Liver (tissue), 9 donors: Measurements from ENCODE around the gene ESPN. TPM values are rescaled to one million over a fixed set of nuclear protein-coding genes. Genes with fewer than 3 reads are reported as not detected.
A peak's percentile ranks its signal among the peaks of the same experiment; 100 is the strongest.

Source experiments
- DNase-seq: peaks from one replicate; pipeline ENCODE4 v3.0.0-alpha.2; 2017; ENCODE audit warnings: low spot score
- H3K27ac ChIP-seq, 2 donors: one replicate each; pipeline ENCODE4 v1.7.0; 2013; ENCODE audit warnings: inconsistent platforms in 2 of 2, low read length in 2 of 2, control low read depth in 1 of 2, low read depth in 1 of 2, mild to moderate bottlenecking in 1 of 2
- H3K27me3 ChIP-seq, 4 donors: one replicate each; pipeline versions ENCODE4 v1.6.1 to v1.7.0; 2013; ENCODE audit warnings: low read length in 3 of 4, inconsistent platforms in 1 of 4, mild to moderate bottlenecking in 1 of 4, moderate library complexity in 1 of 4; ENCODE audit not compliant: control insufficient read depth in 4 of 4, insufficient read depth in 4 of 4
- H3K36me3 ChIP-seq, 4 donors: one replicate each; pipeline versions ENCODE4 v1.6.1 to v1.7.0; 2013; ENCODE audit warnings: low read length in 3 of 4, mild to moderate bottlenecking in 3 of 4, low read depth in 1 of 4, moderate library complexity in 1 of 4; ENCODE audit not compliant: control insufficient read depth in 4 of 4, insufficient read depth in 3 of 4
- H3K4me1 ChIP-seq, 4 donors: one replicate each; pipeline versions ENCODE4 v1.6.1 to v1.7.0; 2013; ENCODE audit warnings: low read length in 3 of 4, mild to moderate bottlenecking in 3 of 4, moderate library complexity in 1 of 4; ENCODE audit not compliant: control insufficient read depth in 4 of 4, insufficient read depth in 4 of 4
- H3K4me3 ChIP-seq, 3 donors: one replicate each; pipeline versions ENCODE4 v1.6.1 to v1.7.0; 2013; ENCODE audit warnings: low read length in 3 of 3, control low read depth in 1 of 3, low read depth in 1 of 3, mild to moderate bottlenecking in 1 of 3
- H3K9ac ChIP-seq, 2 donors: one replicate each; pipeline ENCODE4 v1.7.0; 2013; ENCODE audit warnings: low read length in 2 of 2, mild to moderate bottlenecking in 2 of 2, moderate library complexity in 2 of 2, control low read depth in 1 of 2, low read depth in 1 of 2
- H3K9me3 ChIP-seq, 4 donors: one replicate each; pipeline versions ENCODE4 v1.6.1 to v1.7.0; 2013; ENCODE audit warnings: low read length in 3 of 4; ENCODE audit not compliant: control insufficient read depth in 4 of 4
- EGR1 ChIP-seq, 2 donors: IDR thresholded peaks; 2 replicates each; pipeline ENCODE4 v1.6.1; 2016 to 2018; ENCODE audit warnings: antibody characterized with exemption in 2 of 2, low read depth in 2 of 2
- FOXA1 ChIP-seq: IDR thresholded peaks from 2 replicates; pipeline ENCODE4 v1.6.1; 2016; ENCODE audit warnings: antibody characterized with exemption
- FOXA2 ChIP-seq: IDR thresholded peaks from 2 replicates; pipeline ENCODE4 v1.6.1; 2016; ENCODE audit warnings: antibody characterized with exemption
- HNF4A ChIP-seq, 2 donors: conservative IDR thresholded peaks; 2 replicates each; pipeline ENCODE4 v1.6.1; 2016; ENCODE audit warnings: antibody characterized with exemption in 2 of 2, mild to moderate bottlenecking in 2 of 2
- HNF4G ChIP-seq: IDR thresholded peaks from 2 replicates; pipeline ENCODE4 v1.6.1; 2016; ENCODE audit warnings: antibody characterized with exemption
- RAD21 ChIP-seq, 2 donors: IDR thresholded peaks; 2 replicates each; pipeline ENCODE4 v1.6.1; 2016; ENCODE audit warnings: antibody characterized with exemption in 2 of 2, mild to moderate bottlenecking in 2 of 2
- RXRA ChIP-seq, 2 donors: IDR thresholded peaks; 2 replicates each; pipeline ENCODE4 v1.6.1; 2017 to 2018; ENCODE audit warnings: antibody characterized with exemption in 2 of 2, mild to moderate bottlenecking in 1 of 2
- SP1 ChIP-seq: IDR thresholded peaks from 2 replicates; pipeline ENCODE4 v1.6.1; 2018; ENCODE audit warnings: antibody characterized with exemption, mild to moderate bottlenecking
- TAF1 ChIP-seq: conservative IDR thresholded peaks from 2 replicates; pipeline ENCODE4 v1.6.1; 2016; ENCODE audit warnings: antibody characterized with exemption, mild to moderate bottlenecking
- YY1 ChIP-seq: IDR thresholded peaks from 2 replicates; pipeline ENCODE4 v1.6.1; 2016; ENCODE audit warnings: antibody characterized with exemption, mild to moderate bottlenecking
- WGBS: extraction: QIAGEN DNeasy Blood & Tissue Kit; methylation state at CpG from one replicate; pipeline ENCODE4 v1.1.7; 2013; 5-methylcytosine and 5-hydroxymethylcytosine counted together
- polyA plus RNA-seq, 2 donors: library from polyadenylated mRNA; stranded (reverse) in 1 of 2; unstranded in 1 of 2; fragments of 200-250 nt in 1 of 2; fragments of >200 nt in 1 of 2; fragmentation: Nextera tagmentation in 1 of 2; extraction: Ambion mirVana in 1 of 2; gene quantifications; one replicate each; pipeline versions ENCODE4 v1.2.1 to v1.2.3, GENCODE V29; 2013 to 2015
- total RNA-seq, 2 donors: library from RNA; depleted of rRNA; stranded (reverse); fragments of >200 nt; gene quantifications; one replicate each; pipeline ENCODE4 v1.2.3, GENCODE V29; 2014
- TF ChIP-seq, protein P1 (sequence below): fragments of 150-350 bp; IDR thresholded peaks from 2 replicates; pipeline ENCODE4 v1.5.1; 2017; ENCODE audit warnings: improper control_type of control experiment, low read depth, low read length; ENCODE audit not compliant: missing input control
- TF ChIP-seq, protein P2 (sequence below): IDR thresholded peaks from 2 replicates; pipeline ENCODE4 v1.6.1; 2016; ENCODE audit warnings: antibody characterized with exemption
- TF ChIP-seq, protein P3 (sequence below): IDR thresholded peaks from 2 replicates; pipeline ENCODE4 v1.6.1; 2016; ENCODE audit warnings: antibody characterized with exemption
- TF ChIP-seq, protein P4 (sequence below): IDR thresholded peaks from 2 replicates; pipeline ENCODE4 v1.6.1; 2016; ENCODE audit warnings: antibody characterized with exemption, mild to moderate bottlenecking
- TF ChIP-seq, protein P5 (sequence below): IDR thresholded peaks from 2 replicates; pipeline ENCODE4 v1.6.1; 2016; ENCODE audit warnings: antibody characterized with exemption
- donor health status: healthy.
- donor health status: healthy.
- donor health status: healthy.
- donor health status: healthy.
- donor health status: healthy.

The ESPN gene
- total and polyA plus RNA-seq, 4 donors: 61.5 to 103 (median 68.2) TPM

DNA sequence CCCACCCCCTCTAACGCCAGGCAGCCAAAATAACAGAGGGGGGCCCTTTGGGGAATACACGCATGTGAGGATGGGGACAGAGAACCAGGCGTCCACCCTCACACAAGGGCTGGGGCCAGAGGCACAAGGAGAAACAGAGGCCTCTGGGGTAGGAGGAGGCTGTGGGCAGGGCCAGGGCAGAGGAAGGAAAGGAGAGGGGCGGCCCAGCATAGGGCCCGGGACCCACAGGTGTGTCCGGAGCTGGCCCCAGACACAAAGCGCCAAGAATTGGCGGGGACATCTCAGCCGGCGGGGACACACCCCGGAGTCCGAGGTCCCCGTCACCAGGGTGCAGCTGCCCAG is 60.2 kb downstream of the ESPN start:
- DNase-seq: no peak
- TF ChIP-seq RAD21 (IDR thresholded peaks at IDR 0.05) (no peak), FOXA1 (no peak), TAF1 (no peak), YY1 (no peak), HNF4G (no peak), HNF4A (conservative IDR thresholded peaks at IDR 0.05) (no peak), SP1 (no peak), RXRA (IDR thresholded peaks at IDR 0.05) (no peak)
- TF ChIP-seq, protein P1, sequence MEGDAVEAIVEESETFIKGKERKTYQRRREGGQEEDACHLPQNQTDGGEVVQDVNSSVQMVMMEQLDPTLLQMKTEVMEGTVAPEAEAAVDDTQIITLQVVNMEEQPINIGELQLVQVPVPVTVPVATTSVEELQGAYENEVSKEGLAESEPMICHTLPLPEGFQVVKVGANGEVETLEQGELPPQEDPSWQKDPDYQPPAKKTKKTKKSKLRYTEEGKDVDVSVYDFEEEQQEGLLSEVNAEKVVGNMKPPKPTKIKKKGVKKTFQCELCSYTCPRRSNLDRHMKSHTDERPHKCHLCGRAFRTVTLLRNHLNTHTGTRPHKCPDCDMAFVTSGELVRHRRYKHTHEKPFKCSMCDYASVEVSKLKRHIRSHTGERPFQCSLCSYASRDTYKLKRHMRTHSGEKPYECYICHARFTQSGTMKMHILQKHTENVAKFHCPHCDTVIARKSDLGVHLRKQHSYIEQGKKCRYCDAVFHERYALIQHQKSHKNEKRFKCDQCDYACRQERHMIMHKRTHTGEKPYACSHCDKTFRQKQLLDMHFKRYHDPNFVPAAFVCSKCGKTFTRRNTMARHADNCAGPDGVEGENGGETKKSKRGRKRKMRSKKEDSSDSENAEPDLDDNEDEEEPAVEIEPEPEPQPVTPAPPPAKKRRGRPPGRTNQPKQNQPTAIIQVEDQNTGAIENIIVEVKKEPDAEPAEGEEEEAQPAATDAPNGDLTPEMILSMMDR: no peak
- TF ChIP-seq, protein P2, sequence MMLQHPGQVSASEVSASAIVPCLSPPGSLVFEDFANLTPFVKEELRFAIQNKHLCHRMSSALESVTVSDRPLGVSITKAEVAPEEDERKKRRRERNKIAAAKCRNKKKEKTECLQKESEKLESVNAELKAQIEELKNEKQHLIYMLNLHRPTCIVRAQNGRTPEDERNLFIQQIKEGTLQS: no peak
- TF ChIP-seq, protein P3, sequence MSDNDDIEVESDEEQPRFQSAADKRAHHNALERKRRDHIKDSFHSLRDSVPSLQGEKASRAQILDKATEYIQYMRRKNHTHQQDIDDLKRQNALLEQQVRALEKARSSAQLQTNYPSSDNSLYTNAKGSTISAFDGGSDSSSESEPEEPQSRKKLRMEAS: no peak
- TF ChIP-seq, protein P4, sequence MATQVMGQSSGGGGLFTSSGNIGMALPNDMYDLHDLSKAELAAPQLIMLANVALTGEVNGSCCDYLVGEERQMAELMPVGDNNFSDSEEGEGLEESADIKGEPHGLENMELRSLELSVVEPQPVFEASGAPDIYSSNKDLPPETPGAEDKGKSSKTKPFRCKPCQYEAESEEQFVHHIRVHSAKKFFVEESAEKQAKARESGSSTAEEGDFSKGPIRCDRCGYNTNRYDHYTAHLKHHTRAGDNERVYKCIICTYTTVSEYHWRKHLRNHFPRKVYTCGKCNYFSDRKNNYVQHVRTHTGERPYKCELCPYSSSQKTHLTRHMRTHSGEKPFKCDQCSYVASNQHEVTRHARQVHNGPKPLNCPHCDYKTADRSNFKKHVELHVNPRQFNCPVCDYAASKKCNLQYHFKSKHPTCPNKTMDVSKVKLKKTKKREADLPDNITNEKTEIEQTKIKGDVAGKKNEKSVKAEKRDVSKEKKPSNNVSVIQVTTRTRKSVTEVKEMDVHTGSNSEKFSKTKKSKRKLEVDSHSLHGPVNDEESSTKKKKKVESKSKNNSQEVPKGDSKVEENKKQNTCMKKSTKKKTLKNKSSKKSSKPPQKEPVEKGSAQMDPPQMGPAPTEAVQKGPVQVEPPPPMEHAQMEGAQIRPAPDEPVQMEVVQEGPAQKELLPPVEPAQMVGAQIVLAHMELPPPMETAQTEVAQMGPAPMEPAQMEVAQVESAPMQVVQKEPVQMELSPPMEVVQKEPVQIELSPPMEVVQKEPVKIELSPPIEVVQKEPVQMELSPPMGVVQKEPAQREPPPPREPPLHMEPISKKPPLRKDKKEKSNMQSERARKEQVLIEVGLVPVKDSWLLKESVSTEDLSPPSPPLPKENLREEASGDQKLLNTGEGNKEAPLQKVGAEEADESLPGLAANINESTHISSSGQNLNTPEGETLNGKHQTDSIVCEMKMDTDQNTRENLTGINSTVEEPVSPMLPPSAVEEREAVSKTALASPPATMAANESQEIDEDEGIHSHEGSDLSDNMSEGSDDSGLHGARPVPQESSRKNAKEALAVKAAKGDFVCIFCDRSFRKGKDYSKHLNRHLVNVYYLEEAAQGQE: no peak
- TF ChIP-seq, protein P5, sequence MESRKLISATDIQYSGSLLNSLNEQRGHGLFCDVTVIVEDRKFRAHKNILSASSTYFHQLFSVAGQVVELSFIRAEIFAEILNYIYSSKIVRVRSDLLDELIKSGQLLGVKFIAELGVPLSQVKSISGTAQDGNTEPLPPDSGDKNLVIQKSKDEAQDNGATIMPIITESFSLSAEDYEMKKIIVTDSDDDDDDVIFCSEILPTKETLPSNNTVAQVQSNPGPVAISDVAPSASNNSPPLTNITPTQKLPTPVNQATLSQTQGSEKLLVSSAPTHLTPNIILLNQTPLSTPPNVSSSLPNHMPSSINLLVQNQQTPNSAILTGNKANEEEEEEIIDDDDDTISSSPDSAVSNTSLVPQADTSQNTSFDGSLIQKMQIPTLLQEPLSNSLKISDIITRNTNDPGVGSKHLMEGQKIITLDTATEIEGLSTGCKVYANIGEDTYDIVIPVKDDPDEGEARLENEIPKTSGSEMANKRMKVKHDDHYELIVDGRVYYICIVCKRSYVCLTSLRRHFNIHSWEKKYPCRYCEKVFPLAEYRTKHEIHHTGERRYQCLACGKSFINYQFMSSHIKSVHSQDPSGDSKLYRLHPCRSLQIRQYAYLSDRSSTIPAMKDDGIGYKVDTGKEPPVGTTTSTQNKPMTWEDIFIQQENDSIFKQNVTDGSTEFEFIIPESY: no peak
- no peaks in the 10 kb centered on the region for H3K9me3 ChIP-seq
- peak overlapping the region in 1 of 3 donors; percentile 52 for H3K4me3 ChIP-seq
- H3K4me1 ChIP-seq: peaks cover 0 to 12% (median 4%) of the 10 kb centered on the region in 4 donors
- 28% methylated on average over 13 of the region's 13 CpGs for WGBS
- H3K27me3 ChIP-seq: no peaks in the 10 kb centered on the region
- H3K9ac ChIP-seq: no peak overlapping the region
- no peak overlapping the region for H3K27ac ChIP-seq
- no peaks in the 10 kb centered on the region for H3K36me3 ChIP-seq

- no peak overlapping the region for H3K27ac ChIP-seq
- H3K9me3 ChIP-seq: no peaks in the 10 kb centered on the region
- 3% methylated on average over 80 of the region's 80 CpGs for WGBS
- H3K4me3 ChIP-seq: peak overlapping the region in 1 of 3 donors; percentile 52
- H3K4me1 ChIP-seq: peaks cover 3 to 18% (median 8%) of the 10 kb centered on the region in 4 donors
- no peaks in the 10 kb centered on the region for H3K27me3 ChIP-seq
- no peak overlapping the region for H3K9ac ChIP-seq
- H3K36me3 ChIP-seq: no peaks in the 10 kb centered on the region
- DNase-seq: no peak
- TF ChIP-seq RXRA (IDR thresholded peaks at IDR 0.05) (no peak), FOXA2 (no peak), HNF4G (no peak), SP1 (no peak), EGR1 (IDR thresholded peaks at IDR 0.05; ENCODE audit: low read depth in 2 of 2) (no peak), FOXA1 (no peak), HNF4A (conservative IDR thresholded peaks at IDR 0.05) (no peak), YY1 (no peak)
- TF ChIP-seq, protein P3: no peak
- TF ChIP-seq, protein P5: no peak
- TF ChIP-seq, protein P4: no peak
These were observed 60.9 kb downstream of the ESPN start for GRCh38 chr1:6485168-6486101.
